GM19372 (cell line): ENCODE results near the gene GSE1.

Experiments
- ATAC-seq: cut with Tn5 transposase; IDR thresholded peaks from one replicate; pipeline ENCODE4 v1.9.1; 2021; ENCODE audit warnings: mild to moderate bottlenecking, low read depth, moderate library complexity; ENCODE audit not compliant: unreplicated experiment

The GSE1 gene

DNA sequence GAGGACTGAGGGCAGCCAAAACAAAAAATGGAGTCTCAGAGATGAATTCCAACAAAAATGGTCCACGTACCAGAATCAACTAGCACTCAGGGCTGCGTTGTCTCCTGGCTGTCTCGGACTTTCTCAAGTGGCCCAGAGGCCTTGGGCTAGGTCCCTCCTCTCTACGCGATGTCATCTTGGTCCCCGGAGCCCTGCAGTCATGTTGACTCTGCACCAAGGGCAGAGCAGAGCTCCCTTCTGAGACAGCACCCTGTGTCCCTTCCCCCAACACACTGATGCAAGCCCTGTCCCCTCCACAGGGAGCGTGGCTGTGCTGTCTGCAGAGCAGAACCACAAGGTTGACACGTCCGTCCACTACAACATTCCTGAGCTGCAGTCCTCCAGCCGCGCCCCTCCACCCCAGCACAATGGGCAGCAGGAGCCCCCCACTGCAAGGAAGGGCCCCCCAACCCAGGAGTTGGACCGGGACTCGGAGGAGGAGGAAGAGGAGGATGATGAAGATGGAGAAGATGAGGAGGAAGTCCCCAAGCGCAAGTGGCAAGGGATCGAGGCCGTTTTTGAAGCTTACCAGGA is 54.8 kb downstream of the GSE1 start:
- ATAC-seq: no peak

DNA sequence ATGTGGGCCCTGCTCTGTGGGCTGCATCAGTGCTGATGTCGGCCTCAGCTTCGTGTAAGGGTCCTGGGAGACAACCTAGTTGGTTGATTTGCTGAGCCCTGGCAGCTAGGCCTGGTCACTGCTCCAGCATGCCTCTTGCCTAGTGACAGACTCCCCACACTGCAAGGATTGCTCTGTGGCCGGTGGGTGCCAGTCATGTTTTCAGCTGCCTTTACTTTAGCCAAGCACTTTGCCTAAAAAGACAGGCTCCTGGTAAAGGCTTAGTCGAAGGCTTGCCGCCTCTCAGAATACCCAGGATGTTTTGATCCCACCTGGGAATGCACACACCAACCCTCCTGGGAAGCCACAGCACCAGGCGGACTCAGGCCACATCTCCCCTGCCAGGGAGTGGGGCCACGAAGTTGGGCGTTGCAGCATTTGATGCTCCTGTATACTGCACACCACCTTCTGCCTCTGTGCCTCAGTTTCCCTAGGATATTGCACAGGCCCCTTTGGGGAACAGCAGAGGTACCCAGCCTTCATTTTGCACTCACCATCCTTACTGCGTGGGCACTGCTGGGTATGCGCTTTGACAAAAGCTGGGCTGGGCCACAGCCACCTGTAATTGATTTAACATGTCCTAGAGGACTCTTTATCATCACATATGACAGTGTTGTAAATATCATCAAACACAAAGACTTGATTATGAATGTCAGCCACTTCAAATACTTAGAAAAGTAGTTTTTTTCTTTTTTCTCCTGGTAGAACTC is 55.7 kb downstream of the GSE1 start:
- no peak for ATAC-seq

DNA sequence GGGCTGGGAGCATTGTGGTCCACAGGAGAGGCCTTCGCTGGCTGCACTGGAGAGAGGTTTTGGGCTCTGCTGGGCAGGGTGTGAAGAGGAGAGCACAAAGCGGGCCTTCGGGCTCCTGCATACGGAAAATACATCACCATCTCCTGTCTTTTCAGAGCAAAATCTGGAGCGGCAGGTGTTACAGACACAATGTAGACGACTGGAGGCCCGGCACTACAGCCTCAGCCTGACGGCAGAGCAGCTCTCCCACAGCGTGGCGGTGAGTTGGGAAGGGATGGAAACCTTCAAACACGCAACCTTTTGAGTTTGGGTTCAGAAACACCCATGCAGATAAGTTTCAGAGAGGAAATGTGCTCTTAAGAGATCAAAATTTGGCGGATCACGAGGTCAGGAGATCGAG is 57.7 kb downstream of the GSE1 start:
- ATAC-seq: no peak

GRCh38 chr16:85673529-85674417 is 60.7 kb downstream of the GSE1 start:
- no peak for ATAC-seq

GRCh38 chr16:85674418-85674755 is 61.3 kb downstream of the GSE1 start:
- no peak for ATAC-seq

DNA sequence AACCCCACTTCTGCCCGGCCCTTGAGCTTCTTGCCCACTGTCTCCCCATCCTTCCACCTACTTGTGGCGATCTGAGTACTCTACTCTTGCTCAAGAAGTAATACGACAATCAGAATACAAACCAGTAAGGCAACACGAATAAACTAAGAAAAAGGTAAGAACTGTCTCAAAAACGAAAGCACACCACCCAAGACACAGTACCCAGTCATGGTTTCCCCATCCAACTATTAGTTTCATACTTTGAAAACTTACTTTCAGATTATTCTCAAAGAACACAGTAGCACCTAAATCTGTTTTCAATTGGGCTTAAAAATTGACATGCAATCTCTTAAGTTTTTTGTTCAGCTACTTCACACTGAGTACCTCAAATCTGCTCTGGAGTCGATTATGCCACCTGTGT is 61.7 kb downstream of the GSE1 start:
- ATAC-seq: no peak

DNA sequence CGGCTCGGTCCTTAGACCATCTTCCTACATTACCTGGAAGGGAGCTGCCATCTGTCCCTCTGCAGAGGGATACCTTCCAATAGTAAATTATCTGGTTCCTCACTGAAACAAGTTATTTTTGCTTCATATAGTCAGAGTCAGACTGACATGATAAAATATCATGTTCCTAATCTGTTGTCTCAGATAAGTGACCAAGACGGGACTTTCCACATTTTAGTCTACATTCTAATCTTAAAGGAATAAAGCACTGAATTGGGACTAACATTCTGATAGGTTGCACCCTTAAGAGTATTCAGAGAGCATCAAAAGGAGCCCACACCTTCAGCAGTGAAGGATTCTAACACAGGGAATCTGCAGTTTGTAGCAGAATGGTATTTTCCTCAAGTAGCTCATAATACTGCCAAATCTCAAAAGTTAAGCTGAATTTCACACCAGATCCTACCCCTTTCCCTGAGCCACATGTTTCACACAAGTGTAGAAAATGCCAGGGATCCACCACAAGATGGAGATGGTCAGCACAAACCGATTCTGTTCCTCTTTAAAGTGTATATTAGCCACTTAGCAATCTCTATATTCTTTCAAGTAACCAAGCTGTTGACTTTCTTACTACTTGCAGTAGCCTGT is 62.2 kb downstream of the GSE1 start:
- no peak for ATAC-seq

- ATAC-seq: no peak
These were observed 63.3 kb downstream of the GSE1 start for GRCh38 chr16:85676466-85676865.

GRCh38 chr16:85677383-85677967 is 64.4 kb downstream of the GSE1 start:
- no peak for ATAC-seq

DNA sequence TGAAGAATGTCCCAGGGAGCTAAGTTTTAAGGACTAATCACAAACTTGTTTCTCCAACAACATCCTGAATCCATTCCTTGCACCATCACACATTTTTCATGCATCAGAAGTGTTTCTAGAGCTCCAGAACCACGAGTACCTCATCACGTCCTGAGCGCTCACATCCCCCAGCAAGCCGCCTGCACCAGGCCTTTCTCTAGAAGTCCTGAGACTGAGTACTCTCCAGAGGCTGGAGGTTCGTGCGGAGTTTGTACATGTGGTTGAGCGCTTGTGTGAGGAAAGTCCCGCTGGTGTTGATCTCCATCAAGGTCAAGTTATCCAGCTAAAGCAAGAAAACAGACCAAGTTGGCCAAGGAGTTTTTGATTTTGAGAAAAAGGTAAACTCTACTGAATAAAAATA is 64.9 kb downstream of the GSE1 start:
- ATAC-seq: no peak

- ATAC-seq: no peak
These were observed 65.7 kb downstream of the GSE1 start for GRCh38 chr16:85678821-85679220.

DNA sequence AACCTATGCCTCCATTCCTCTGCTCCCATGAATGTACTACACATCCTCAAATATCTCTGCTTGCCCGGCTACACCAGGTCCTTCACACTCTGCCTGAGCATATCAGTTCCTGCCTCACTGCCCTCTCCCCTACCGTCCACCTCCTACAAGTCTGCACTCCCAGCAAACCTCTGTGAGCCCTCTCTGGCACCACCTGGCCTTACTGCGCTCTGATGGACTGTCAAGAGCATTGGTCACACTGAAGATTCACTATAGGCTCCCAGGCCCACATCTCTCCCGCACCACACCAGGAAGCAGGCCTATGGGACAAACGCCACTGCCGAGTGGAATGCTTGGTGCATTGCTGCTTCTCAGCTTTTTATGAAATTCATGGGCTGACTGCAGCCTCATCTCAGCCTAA is 66.7 kb downstream of the GSE1 start:
- ATAC-seq: no peak

- ATAC-seq: no peak
These were observed 67.3 kb downstream of the GSE1 start for GRCh38 chr16:85680352-85680944.

DNA sequence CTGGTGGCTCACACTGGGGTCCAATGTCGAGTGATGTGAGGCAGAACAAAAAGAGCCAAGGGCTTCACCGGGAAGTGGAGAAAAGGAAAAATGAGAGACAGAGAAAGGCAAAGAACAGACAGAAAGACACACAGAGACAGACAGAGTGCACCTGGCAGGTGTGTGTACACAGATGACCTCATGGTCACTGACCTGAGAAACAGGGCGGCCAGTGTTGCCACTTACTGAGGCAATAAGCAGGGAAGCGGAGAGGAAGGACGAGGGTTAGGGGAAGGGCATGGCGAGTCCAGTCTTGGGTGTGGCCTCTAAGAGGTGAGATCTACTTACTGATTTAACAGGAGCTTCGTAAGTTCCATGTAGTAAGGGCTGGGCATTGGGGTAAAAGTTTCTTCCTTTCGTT is 68.1 kb downstream of the GSE1 start:
- no peak for ATAC-seq

GRCh38 chr16:85682516-85682915 is 69.4 kb downstream of the GSE1 start:
- no peak for ATAC-seq

- no peak for ATAC-seq
These were observed 70.2 kb downstream of the GSE1 start for GRCh38 chr16:85683363-85683762.

DNA sequence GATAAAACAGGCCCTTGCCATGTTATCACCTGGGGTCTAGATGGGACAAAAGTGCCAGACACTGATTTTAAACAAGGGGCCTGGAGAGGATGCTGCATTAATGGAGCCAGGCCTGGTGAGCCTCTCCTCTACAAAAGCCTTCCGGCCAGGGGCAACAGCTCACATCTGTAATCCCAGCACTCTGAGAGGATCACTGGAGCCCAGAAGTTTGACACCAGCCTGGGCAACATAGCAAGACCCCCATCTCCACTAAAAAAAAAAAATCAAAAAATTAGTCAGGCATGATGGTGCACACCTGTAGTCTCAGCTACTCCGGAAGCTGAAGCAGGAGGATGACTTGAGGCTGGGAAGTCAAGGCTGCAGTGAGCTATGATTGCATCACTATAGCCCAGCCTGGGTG is 72.1 kb downstream of the GSE1 start:
- no peak for ATAC-seq

GRCh38 chr16:85686912-85687591 is 73.9 kb downstream of the GSE1 start:
- ATAC-seq: no peak

DNA sequence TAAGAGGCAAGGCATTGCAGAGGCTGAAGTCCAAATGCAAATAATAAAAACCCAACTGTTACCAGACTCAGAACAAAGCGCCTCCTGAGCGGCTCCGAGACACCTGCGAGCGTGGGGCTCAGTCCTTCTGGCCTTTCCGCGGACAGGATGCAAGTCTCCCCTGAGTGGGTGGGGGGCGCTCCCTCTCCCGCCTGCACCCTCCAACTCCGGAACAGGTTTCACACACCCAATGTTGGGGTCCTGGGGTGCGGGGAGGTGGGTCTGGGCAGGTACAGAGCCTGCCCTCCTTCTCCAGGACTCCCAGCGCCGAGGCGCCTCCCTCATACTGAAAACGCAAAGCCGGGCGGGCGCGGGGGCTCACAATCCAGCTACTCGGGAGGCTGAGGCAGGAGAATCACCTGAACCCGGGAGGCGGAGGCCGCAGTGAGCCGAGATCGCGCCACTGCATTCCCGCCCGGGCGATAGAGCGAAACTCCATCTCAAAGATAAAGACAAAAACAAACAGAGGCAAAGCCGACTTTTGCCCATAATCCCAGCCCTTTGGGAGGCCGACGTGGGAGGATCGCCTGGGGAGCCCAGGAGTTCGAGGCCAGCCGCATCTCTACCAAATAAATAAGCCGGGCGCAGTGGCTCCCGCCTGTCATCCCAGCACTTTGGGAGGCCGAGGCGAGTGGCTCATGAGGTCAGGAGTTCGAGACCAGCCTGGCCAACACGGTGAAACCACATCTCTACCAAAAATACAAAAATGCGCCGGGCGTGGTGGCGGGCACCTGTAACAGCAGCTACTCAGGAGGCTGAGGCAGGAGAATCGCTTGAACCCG is 74.7 kb downstream of the GSE1 start:
- no peak for ATAC-seq
